ENCODE results near the gene PIN1. TPM values are rescaled to one million over a fixed set of nuclear protein-coding genes. Genes with fewer than 3 reads are reported as not detected.

The PIN1 gene
- total RNA-seq, 1 donor from 2014 or later: 43.4 TPM

DNA sequence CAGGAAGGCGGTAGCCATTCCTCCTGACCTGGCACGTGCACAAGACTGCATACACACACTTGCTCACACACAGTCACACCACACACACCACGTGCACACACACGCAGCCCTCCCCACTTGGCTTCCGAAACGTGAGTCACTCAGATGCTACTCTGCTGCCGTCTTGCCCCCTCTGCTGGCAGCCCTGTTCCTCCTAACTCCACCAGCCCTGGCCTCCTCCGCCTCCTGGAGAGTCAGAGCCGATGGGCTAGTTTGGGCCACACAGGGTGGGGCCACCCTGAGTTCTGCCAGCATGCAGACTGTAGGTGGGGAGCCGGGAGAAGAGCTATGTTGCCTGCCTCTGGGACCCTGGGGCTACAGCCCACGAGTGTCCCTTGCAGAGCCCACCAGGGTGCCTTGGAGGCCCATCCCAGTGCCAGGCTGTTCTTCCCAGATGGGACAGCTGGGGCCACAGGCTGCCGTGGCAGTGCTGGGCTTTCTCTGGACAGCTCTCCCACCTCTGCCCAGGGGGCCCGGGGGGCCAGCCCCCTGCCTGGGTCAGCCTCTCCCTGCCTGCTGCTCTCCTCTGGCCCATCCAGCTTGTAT is 12.1 kb downstream of the PIN1 start:
- Histone ChIP-seq H3K4me3 (no peak overlapping the region), H3K9me3 (ENCODE audit: low read depth) (no peaks in the 10 kb centered on the region), H3K27me3 (no peaks in the 10 kb centered on the region), H3F3A (ENCODE audit: low read depth) (no peaks in the 10 kb centered on the region), H3K4me2 (no peak overlapping the region), H3K9ac (no peak overlapping the region), H3K36me3 (no peaks in the 10 kb centered on the region), H3K79me2 (ENCODE audit: low read depth) (no peaks in the 10 kb centered on the region), H2AFZ (replicated peaks) (no peak overlapping the region), H4K20me1 (ENCODE audit: low read depth) (peaks cover 28% of the 10 kb centered on the region), H3K4me1 (peaks cover 11% of the 10 kb centered on the region), H3K27ac (no peak overlapping the region)
- Mint-ChIP-seq H3K4me3 (no peak overlapping the region), H3K9me3 (no peaks in the 10 kb centered on the region), H3K27me3 (ENCODE audit: insufficient read depth, low read depth) (no peaks in the 10 kb centered on the region), H3K27ac (no peak overlapping the region), H3K4me1 (no peaks in the 10 kb centered on the region), H3K36me3 (peaks cover 13% of the 10 kb centered on the region)
- no peak for TF ChIP-seq EZH2phosphoT487 (IDR thresholded peaks at IDR 0.05)
- TF ChIP-seq, protein P1, sequence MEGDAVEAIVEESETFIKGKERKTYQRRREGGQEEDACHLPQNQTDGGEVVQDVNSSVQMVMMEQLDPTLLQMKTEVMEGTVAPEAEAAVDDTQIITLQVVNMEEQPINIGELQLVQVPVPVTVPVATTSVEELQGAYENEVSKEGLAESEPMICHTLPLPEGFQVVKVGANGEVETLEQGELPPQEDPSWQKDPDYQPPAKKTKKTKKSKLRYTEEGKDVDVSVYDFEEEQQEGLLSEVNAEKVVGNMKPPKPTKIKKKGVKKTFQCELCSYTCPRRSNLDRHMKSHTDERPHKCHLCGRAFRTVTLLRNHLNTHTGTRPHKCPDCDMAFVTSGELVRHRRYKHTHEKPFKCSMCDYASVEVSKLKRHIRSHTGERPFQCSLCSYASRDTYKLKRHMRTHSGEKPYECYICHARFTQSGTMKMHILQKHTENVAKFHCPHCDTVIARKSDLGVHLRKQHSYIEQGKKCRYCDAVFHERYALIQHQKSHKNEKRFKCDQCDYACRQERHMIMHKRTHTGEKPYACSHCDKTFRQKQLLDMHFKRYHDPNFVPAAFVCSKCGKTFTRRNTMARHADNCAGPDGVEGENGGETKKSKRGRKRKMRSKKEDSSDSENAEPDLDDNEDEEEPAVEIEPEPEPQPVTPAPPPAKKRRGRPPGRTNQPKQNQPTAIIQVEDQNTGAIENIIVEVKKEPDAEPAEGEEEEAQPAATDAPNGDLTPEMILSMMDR (IDR thresholded peaks at IDR 0.05): peak; percentile 48
- DNase-seq (ENCODE audit: low spot score): peak; percentile 56

DNA sequence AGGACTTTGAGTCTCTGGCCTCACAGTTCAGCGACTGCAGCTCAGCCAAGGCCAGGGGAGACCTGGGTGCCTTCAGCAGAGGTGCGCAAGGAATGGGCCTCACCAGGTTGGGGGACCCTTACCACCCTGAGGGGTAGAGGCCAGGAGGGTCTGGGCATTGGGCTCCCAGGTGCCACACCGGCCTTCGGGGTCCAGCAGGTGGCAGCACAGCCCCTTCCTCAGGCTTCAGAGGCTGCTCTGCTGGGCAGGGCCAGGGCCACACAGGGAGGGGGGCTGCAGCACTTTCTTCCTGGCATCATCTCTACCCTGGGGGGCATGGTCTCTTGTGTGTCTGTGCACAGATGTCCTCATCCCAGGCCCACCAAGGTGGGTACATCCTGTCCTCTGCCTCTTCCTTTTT is 12.9 kb downstream of the PIN1 start:
- Mint-ChIP-seq H3K27ac (no peak overlapping the region), H3K4me3 (no peak overlapping the region), H3K36me3 (peaks cover 13% of the 10 kb centered on the region), H3K4me1 (no peaks in the 10 kb centered on the region), H3K27me3 (ENCODE audit: insufficient read depth, low read depth) (no peaks in the 10 kb centered on the region), H3K9me3 (no peaks in the 10 kb centered on the region)
- DNase-seq (ENCODE audit: low spot score): peak; percentile 65
- no peak overlapping the region for H3K4me2 ChIP-seq
- TF ChIP-seq, protein P1 (IDR thresholded peaks at IDR 0.05): peak; percentile 73
- no peak for TF ChIP-seq EZH2 (IDR thresholded peaks at IDR 0.05)
- H3F3A ChIP-seq (ENCODE audit: low read depth): no peaks in the 10 kb centered on the region
- H3K4me1 ChIP-seq: peaks cover 11% of the 10 kb centered on the region
- H3K27ac ChIP-seq: no peak overlapping the region
- peaks cover 28% of the 10 kb centered on the region for H4K20me1 ChIP-seq (ENCODE audit: low read depth)
- H3K36me3 ChIP-seq: no peaks in the 10 kb centered on the region
- no peaks in the 10 kb centered on the region for H3K9me3 ChIP-seq (ENCODE audit: low read depth)
- H2AFZ ChIP-seq (replicated peaks): no peak overlapping the region
- no peaks in the 10 kb centered on the region for H3K27me3 ChIP-seq
- no peak overlapping the region for H3K4me3 ChIP-seq
- no peak overlapping the region for H3K9ac ChIP-seq
- no peaks in the 10 kb centered on the region for H3K79me2 ChIP-seq (ENCODE audit: low read depth)

- Histone ChIP-seq H3K4me3 (no peak overlapping the region), H3K9ac (no peak overlapping the region), H3K9me3 (ENCODE audit: low read depth) (no peaks in the 10 kb centered on the region), H4K20me1 (ENCODE audit: low read depth) (peaks cover 28% of the 10 kb centered on the region), H3K27me3 (no peaks in the 10 kb centered on the region), H3F3A (ENCODE audit: low read depth) (no peaks in the 10 kb centered on the region), H3K4me2 (no peak overlapping the region), H2AFZ (replicated peaks) (no peak overlapping the region), H3K4me1 (peaks cover 11% of the 10 kb centered on the region), H3K79me2 (ENCODE audit: low read depth) (no peaks in the 10 kb centered on the region), H3K36me3 (no peaks in the 10 kb centered on the region), H3K27ac (no peak overlapping the region)
- no peak for DNase-seq (ENCODE audit: low spot score)
- H3K27ac Mint-ChIP-seq: no peak overlapping the region
- H3K9me3 Mint-ChIP-seq: no peaks in the 10 kb centered on the region
- H3K4me3 Mint-ChIP-seq: no peak overlapping the region
- no peaks in the 10 kb centered on the region for H3K4me1 Mint-ChIP-seq
- H3K36me3 Mint-ChIP-seq: peaks cover 11% of the 10 kb centered on the region
- TF ChIP-seq EZH2 (IDR thresholded peaks at IDR 0.05): no peak
- TF ChIP-seq EZH2phosphoT487 (IDR thresholded peaks at IDR 0.05): no peak
- TF ChIP-seq, protein P1 (IDR thresholded peaks at IDR 0.05): no peak
- H3K27me3 Mint-ChIP-seq (ENCODE audit: insufficient read depth, low read depth): no peaks in the 10 kb centered on the region
Measured at GRCh38 chr19:9848762-9849161, 13.6 kb downstream of the PIN1 start.
